ENCODE data around the gene WARS2. TPM values are rescaled to one million over a fixed set of nuclear protein-coding genes. Genes with fewer than 3 reads are reported as not detected.

WARS2 gene
- total RNA-seq, 1 experiment from 2014 or later: 18.2 TPM

DNA sequence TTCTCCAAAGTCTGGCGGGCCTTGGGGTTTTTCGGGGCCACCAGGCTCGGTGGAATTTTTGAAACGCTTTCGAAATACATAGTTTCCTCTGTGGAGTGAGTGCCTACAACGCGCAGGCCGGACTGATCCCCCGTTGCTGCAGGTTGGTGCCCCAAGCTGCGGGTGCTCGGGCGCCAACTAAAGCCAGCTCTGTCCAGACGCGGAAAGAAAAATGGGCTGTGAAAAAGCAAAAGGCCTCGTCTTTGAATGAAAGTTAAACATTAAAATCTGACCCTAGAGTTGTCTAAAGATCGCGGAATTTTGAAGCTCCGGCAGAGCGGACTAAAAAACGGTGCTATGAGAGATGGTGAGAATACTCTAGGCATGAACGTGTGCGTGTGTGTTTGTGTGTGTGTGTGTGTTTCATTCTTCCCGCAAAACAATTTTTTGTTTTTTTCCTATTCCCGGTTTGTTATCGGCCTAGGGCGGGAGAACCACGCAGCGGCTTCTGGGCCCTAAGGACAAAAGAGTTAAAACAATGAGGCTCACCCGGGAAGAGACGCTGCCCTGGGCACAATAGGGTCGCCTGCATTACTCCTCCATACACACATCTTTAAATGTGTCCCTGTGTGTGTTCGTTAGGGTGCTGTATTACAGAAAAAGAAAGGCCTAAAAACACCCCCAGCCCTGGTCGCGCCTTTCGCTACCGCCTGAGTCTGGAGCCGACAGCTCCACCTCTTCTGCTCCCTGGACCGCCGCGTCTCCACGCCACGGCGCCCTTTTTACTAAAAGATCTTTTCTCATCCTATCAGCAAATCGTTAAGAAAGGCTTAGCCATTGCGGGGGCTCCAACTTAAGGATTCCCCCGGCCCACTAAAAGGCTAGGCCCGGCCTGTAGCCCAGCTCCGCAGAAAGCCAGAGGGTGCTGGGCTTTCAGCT, 155.5 kb downstream of the WARS2 start:
- in situ Hi-C loops (cut with HindIII; ENCODE audit: low pct_unique_long_range_greater_than_20kb, low sequenced_read_pairs): no loop called here
- DNase-seq (ENCODE audit: low read depth, low spot score): no peak

DNA sequence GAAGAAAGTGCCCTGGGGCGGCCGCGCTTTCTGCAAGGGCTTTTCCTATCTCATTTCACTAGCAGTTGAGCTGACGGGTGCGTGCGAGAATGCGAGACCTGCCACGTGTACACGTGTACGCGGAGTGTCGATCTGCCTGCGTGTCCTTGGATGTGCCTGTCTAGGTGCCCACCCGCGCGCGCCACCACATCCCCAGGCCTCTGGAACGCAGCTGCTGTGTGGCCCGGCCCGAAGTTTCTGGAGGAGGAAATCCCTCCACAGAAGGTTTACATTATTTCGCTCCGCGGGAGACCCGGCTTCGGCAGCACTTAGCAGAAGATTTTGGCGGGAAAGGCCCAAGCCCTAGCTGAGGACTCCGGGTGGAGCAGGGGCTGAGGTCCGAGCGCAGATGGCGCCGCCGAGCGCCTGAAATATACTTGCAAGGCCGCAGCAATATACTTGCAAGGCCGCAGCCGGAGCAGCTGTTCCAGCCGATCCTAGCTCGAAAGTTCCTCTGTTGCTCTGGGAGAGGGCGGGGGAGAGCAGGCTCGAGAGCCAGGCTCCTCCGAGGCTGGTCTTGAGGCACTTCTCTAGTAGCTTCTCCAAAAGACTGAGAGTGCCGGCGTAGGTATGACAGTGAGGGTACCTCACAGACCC, 156.2 kb downstream of the WARS2 start:
- in situ Hi-C loops (cut with HindIII; ENCODE audit: low pct_unique_long_range_greater_than_20kb, low sequenced_read_pairs): no loop called here
- no peak for DNase-seq (ENCODE audit: low read depth, low spot score)

DNA sequence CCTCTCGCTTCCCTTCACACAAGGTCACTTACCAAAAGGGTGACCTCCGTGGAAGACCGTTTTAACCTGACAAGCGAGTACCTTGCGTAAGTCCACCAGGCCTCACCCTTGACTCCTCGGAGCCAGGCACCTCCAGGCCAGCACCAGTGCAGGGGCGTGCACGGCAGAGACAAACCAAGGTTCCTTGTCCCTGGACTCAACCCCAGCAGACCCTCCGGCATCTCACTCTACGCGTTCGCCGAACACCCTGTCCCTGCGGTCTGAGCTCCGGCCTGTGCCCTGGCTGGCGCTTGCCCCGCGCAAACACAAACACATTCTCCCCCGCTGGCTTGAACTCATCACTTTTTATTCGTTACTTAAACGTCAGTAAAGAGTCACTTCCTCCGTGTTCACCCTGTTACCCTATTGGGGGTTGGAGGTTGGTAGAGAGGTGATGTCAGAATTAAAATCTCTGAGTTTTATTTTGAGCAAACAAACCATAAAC, 156.9 kb downstream of the WARS2 start:
- DNase-seq (ENCODE audit: low read depth, low spot score): no peak
- in situ Hi-C loops (cut with HindIII; ENCODE audit: low pct_unique_long_range_greater_than_20kb, low sequenced_read_pairs): no loop called here

DNA sequence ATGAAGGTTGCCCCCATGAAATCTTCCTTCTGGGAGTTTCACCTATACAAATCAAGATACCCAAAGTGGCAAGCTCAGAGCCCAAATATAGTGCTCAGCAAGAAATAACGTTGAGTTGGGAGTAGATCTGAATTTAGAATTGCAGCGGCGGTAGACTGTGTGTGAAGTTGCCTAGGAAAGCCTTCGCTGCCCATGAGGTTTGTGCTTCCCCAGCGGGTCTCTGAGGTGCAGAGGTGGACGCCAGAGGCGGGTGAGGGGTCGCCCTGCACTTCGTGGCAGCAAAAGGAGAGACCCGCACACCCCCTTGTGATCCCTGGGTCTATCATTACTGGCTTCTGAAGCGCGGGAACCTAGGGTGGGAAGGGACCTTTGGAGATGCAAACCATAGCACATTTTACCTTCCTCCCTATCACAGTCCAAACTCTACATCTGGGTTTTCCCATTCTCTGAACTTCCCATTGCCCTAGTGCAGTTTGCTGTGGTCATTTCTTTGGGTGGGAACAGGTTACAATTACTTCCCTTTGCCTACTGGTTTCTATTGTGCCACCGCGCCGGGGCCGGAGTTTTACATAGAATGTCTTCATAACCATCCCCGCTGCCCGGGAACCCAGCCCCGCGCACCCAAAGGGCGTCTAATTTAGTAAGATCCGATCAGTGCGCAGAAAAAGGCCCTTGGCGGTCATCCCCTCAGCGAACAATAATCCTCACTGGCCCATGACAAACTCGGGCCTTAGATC, 157.5 kb downstream of the WARS2 start:
- DNase-seq (ENCODE audit: low read depth, low spot score): no peak
- in situ Hi-C loops (cut with HindIII; ENCODE audit: low pct_unique_long_range_greater_than_20kb, low sequenced_read_pairs): no loop called here

DNA sequence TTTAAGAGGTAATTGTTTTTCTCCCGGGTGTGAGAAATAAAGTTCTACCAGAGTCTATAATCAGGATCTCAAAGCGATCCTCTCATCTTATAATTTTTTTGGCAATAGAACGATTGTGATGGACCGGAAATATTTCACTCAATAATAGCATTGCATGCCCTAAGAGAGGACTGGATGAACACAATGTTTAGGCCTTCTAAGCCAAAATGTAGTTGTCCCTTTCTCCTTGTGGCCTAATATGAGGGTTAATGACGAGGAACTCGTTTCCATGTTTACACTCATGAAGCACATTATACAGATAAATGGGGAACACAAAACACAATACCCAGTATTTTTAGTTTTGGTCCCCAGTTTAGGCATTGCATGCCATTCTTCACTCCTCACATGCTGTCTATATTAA, 158.2 kb downstream of the WARS2 start:
- in situ Hi-C loops (cut with HindIII; ENCODE audit: low pct_unique_long_range_greater_than_20kb, low sequenced_read_pairs): no loop called here
- no peak for DNase-seq (ENCODE audit: low read depth, low spot score)

DNA sequence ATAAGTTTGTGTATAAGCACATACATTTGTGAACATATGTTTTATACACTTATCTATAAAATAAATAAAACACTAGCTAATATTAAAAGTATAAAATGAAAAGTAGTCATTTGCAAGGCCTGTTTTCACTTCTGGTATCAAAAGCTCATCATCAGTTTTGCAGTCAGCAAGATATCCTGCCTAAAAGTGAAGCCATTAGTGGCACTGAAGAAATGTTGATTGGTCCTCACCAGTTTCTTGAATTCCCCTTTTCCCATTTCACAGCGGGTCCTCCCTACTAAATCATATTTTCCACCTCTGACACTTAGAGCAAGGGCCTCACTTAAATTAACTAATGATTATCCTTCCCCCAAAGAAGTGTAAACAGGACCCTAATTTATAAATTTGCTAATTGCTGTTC, 159.0 kb downstream of the WARS2 start:
- no peak for DNase-seq (ENCODE audit: low read depth, low spot score)
- in situ Hi-C loops (cut with HindIII; ENCODE audit: low pct_unique_long_range_greater_than_20kb, low sequenced_read_pairs): no loop called here

Small RNA genes lying within 50 kb of the gene (small RNA-seq; reads per million reads assigned to genes)
- 0 reads per million in 2 experiments for gene AL139420.2

Other genes with a start within 250 kb of the WARS2 start
- gene TBX15, start 152.3 kb downstream of the WARS2 start, total RNA-seq (2014; rRNA removed; shearing (Covaris generic)): 0.18 and 0.64 TPM in 2 replicates
- gene HAO2, start 228.1 kb upstream of the WARS2 start, total RNA-seq (2014; rRNA removed; shearing (Covaris generic)): 0.21 and 0.43 TPM in 2 replicates